KOPT-K1 (cell line): Measurements from ENCODE around the gene ESM1.

Experiments used
- H3K27ac ChIP-seq: fragments of 200-600 bp; sonication (generic); 2 replicates; pipeline ENCODE4 v1.5.1; 2016; ENCODE audit warnings: antibody characterized with exemption, mild to moderate bottlenecking, low read depth, low read length; ENCODE audit not compliant: poor library complexity, severe bottlenecking
- H3K36me3 ChIP-seq: fragments of 200-600 bp; sonication (generic); 2 replicates; pipeline ENCODE4 v1.5.1; 2017; ENCODE audit warnings: antibody characterized with exemption, mild to moderate bottlenecking, low read length, moderate library complexity; ENCODE audit not compliant: insufficient read depth
- H3K9me3 ChIP-seq: fragments of 200-600 bp; sonication (generic); 2 replicates; pipeline ENCODE4 v1.5.1; 2017; ENCODE audit warnings: antibody characterized with exemption, low read length, mild to moderate bottlenecking; ENCODE audit not compliant: insufficient read depth, poor library complexity, severe bottlenecking

ESM1 gene

GRCh38 chr5:54947187-54947586 lies 38.2 kb downstream of the ESM1 start:
- no peaks in the 10 kb centered on the region for H3K9me3 ChIP-seq
- no peak overlapping the region for H3K27ac ChIP-seq
- H3K36me3 ChIP-seq = no peaks in the 10 kb centered on the region

DNA sequence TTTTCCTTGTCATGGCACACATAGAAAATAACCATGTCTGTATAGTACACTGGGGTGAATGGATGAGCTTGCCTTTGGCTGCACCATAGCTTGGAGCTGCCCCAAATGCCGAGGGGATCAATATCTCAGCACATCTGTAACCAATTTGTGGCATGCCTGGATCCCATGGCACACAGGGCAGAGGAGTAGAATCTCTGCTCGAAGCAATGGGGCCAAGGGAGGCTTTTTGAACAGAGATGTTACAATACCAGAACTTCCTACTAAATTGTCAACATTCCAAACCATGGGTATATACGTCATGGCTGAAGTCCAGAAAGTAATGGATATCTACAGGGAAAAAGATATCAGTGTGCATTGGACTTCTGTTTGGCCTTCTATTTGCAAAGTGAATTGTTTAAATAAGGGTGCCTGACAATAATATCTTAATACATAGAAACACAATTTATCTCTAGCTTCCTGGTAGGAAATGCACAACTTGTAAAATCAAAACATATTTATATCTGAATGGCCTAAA lies 39.0 kb downstream of the ESM1 start:
- Histone ChIP-seq H3K36me3 (no peaks in the 10 kb centered on the region), H3K27ac (no peak overlapping the region), H3K9me3 (no peaks in the 10 kb centered on the region)

- no peaks in the 10 kb centered on the region for H3K9me3 ChIP-seq
- no peaks in the 10 kb centered on the region for H3K36me3 ChIP-seq
- no peak overlapping the region for H3K27ac ChIP-seq
Measured at GRCh38 chr5:54944364-54944763, 41.0 kb downstream of the ESM1 start.

GRCh38 chr5:54942064-54942778 lies 43.2 kb downstream of the ESM1 start:
- Histone ChIP-seq H3K27ac (no peak overlapping the region), H3K9me3 (no peaks in the 10 kb centered on the region), H3K36me3 (no peaks in the 10 kb centered on the region)

DNA sequence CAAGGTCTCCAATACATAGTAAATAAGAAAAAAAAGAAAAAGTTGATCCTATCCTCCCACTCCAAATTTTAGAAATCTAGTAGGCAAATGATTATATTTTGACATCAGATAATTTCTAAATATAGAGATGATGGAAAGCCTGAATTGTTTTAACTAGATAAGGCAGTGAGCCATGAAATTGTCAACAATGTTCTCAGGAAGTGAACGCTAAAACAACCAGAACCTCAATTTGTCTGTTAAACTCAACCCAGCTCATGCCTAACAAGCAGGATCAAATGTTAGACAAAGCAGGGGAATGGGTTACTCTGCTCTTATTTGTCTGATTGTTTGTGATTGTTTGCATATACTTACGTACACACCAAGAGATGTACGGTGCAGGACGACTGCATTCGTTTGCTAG lies 49.2 kb downstream of the ESM1 start:
- no peaks in the 10 kb centered on the region for H3K9me3 ChIP-seq
- no peak overlapping the region for H3K27ac ChIP-seq
- H3K36me3 ChIP-seq = no peaks in the 10 kb centered on the region

GRCh38 chr5:54932789-54933188 lies 52.6 kb downstream of the ESM1 start:
- Histone ChIP-seq H3K27ac (no peak overlapping the region), H3K36me3 (no peaks in the 10 kb centered on the region), H3K9me3 (no peaks in the 10 kb centered on the region)

GRCh38 chr5:54930736-54931135 lies 54.7 kb downstream of the ESM1 start:
- no peaks in the 10 kb centered on the region for H3K36me3 ChIP-seq
- no peak overlapping the region for H3K27ac ChIP-seq
- H3K9me3 ChIP-seq = peaks cover 6% of the 10 kb centered on the region
